Breast epithelium (tissue), 3 donors: Measurements from ENCODE around the gene TSPY2.
"Not testable (repeated sequence)": the region's sequence is repeated elsewhere in the genome, so short reads cannot be mapped to it uniquely, and the experiment has no call there.

Experiments used
- POLR2A ChIP-seq: fragments of 450-650 bp; IDR thresholded peaks from one replicate; pipeline ENCODE4 v1.6.1; 2016; ENCODE audit warnings: antibody characterized with exemption, mild to moderate bottlenecking, moderate library complexity
- POLR2AphosphoS5 ChIP-seq, 3 donors: sonication (generic); formaldehyde crosslinking; IDR thresholded peaks; one replicate each; pipeline ENCODE4 v1.6.1; 2017; ENCODE audit warnings: antibody characterized with exemption in 3 of 3
- TF ChIP-seq, protein P1 (sequence below), 3 donors: fragments of 450-650 bp; IDR thresholded peaks; one replicate each; pipeline ENCODE4 v1.5.1; 2016 to 2017; ENCODE audit warnings: antibody characterized with exemption in 3 of 3, mild to moderate bottlenecking in 3 of 3, moderate library complexity in 3 of 3

DNA sequence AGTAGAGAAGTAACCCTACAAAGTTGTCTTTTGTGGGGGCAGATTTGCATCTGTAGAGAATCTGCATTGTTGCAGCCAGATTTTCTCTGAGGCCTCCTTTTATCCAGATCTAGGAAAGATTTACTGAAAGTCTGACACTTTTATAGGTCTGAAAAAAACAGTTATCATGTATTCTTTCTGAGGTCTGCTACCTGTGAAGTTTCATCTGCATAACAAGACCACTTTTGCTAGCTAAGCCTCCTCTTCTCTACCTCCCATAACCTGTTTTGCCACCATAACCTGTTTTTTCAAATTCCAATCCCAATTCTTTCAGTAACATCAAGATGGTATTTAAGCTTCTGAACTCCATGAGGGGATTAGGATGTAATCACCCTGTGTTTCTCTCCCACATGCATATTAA is 36.5 kb upstream of the TSPY2 start:
- TF ChIP-seq, protein P1, sequence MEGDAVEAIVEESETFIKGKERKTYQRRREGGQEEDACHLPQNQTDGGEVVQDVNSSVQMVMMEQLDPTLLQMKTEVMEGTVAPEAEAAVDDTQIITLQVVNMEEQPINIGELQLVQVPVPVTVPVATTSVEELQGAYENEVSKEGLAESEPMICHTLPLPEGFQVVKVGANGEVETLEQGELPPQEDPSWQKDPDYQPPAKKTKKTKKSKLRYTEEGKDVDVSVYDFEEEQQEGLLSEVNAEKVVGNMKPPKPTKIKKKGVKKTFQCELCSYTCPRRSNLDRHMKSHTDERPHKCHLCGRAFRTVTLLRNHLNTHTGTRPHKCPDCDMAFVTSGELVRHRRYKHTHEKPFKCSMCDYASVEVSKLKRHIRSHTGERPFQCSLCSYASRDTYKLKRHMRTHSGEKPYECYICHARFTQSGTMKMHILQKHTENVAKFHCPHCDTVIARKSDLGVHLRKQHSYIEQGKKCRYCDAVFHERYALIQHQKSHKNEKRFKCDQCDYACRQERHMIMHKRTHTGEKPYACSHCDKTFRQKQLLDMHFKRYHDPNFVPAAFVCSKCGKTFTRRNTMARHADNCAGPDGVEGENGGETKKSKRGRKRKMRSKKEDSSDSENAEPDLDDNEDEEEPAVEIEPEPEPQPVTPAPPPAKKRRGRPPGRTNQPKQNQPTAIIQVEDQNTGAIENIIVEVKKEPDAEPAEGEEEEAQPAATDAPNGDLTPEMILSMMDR (IDR thresholded peaks at IDR 0.05), result not testable (repeated sequence)
- not testable (repeated sequence) for TF ChIP-seq POLR2AphosphoS5 (IDR thresholded peaks at IDR 0.05); POLR2A
